ENCODE measurements around the gene TRABD.

The TRABD gene

GRCh38 chr22:50169774-50170341 is 15.9 kb upstream of the TRABD start:
- Histone ChIP-seq H4K8ac (ENCODE audit: low read depth, low read length) (peak overlapping the region; percentile 86), H3K9ac (ENCODE audit: low read length) (no peak overlapping the region), H4K12ac (ENCODE audit: low read depth, low read length) (peak overlapping the region; percentile 74), H3K4ac (ENCODE audit: low read depth, low read length) (no peak overlapping the region), H3K4me2 (ENCODE audit: low read length) (peak overlapping the region; percentile 94), H3K18ac (ENCODE audit: low read length) (peak overlapping the region; percentile 77), H3K36me3 (ENCODE audit: control insufficient read depth in 1 of 2, insufficient read depth in 2 of 2, low read length in 2 of 2) (no peaks in the 10 kb centered on the region), H3K27me3 (ENCODE audit: insufficient read depth, low read length) (peaks cover 17% of the 10 kb centered on the region), H2AFZ (ENCODE audit: insufficient read depth, low read length, poor library complexity) (peak overlapping the region; percentile 38), H3K4me1 (ENCODE audit: control insufficient read depth in 1 of 2, insufficient read depth in 2 of 2, low read length in 2 of 2) (no peaks in the 10 kb centered on the region), H3K27ac (ENCODE audit: low read depth, low read length) (no peak overlapping the region), H4K91ac (ENCODE audit: low read depth, low read length) (peak overlapping the region; percentile 86), H3K9me3 (ENCODE audit: insufficient read depth, low read depth, low read length) (peaks cover 14% of the 10 kb centered on the region), H3K4me3 (ENCODE audit: low read depth, low read length) (peak overlapping the region; percentile 44), H2AK5ac (ENCODE audit: low read length) (no peak overlapping the region), H3K79me1 (ENCODE audit: low read length) (peaks cover 2% of the 10 kb centered on the region), H3K14ac (ENCODE audit: low read length) (peak overlapping the region; percentile 67), H2BK5ac (ENCODE audit: low read depth, low read length, poor library complexity) (peak overlapping the region; percentile 54), H3K79me2 (ENCODE audit: control insufficient read depth, insufficient read depth, low read length, poor library complexity) (no peaks in the 10 kb centered on the region), H2BK12ac (ENCODE audit: low read length) (no peak overlapping the region), H3K23ac (ENCODE audit: low read length) (no peak overlapping the region), H2BK120ac (ENCODE audit: insufficient read depth, low read length, poor library complexity) (peak overlapping the region; percentile 79)
- DNase-seq: peak in 1 of 2 donors; percentile 9
- no CpG with 5 or more reads among the region's 70 CpGs for WGBS (ENCODE audit: extremely low coverage, insufficient coverage, insufficient read length)

DNA sequence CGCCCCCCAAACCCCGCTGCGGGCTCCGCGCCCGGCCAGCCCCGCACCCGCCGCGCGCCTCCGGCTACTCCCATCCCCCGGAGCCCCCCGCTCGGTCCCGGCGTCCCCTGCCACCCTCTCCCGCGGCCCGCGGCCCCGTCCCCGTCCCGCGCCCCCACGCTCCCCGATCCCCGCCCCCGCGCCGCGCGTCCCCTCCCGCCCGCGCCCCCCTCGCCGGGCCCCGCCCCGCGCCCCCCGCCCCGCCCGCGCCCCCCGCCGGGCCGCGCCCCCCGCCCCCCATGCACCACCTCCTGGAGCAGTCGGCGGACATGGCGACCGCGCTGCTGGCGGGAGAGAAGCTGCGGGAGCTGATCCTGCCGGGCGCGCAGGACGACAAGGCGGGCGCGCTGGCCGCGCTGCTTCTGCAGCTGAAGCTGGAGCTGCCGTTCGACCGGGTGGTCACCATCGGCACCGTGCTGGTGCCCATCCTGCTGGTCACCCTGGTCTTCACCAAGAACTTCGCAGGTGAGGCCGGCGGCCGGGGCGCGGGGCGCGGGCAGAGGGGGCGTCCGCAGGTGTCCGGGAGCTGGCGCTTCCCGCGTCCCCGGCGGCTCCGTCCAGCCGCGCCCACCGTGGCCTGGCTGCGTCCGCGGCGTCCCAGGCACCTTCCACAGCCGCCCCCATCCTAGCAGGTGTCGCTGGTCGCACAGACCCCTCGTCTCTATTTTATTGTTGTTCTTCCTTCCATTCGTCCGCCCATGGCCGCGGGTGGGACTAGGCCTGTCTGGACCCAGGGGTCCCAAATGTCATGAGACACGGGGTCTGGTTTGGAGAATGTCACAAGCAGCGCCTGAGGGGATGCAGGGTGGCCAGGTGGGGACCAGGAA is 15.0 kb upstream of the TRABD start, which contains the start of gene PANX2:
Gene PANX2, plus strand, starts transcription at position 279 of the 866 bp plus-strand sequence. Its CDS starts 0 bp downstream, at position 279.
- WGBS (ENCODE audit: extremely low coverage, insufficient coverage, insufficient read length): no CpG with 5 or more reads among the region's 105 CpGs
- peaks cover 12% of the 10 kb centered on the region for H3K9me3 ChIP-seq (ENCODE audit: insufficient read depth, low read depth, low read length)
- no peaks in the 10 kb centered on the region for H3K36me3 ChIP-seq (ENCODE audit: control insufficient read depth in 1 of 2, insufficient read depth in 2 of 2, low read length in 2 of 2)
- no peak within 1 kb of the TSS for H3K23ac ChIP-seq (ENCODE audit: low read length)
- H3K4me3 ChIP-seq (ENCODE audit: low read depth, low read length): peak within 1 kb of the TSS; percentile 65
- H4K8ac ChIP-seq (ENCODE audit: low read depth, low read length): peak within 1 kb of the TSS; percentile 86
- H3K18ac ChIP-seq (ENCODE audit: low read length): peak within 1 kb of the TSS; percentile 77
- peak within 1 kb of the TSS; percentile 71 for H2AFZ ChIP-seq (ENCODE audit: insufficient read depth, low read length, poor library complexity)
- H3K79me1 ChIP-seq (ENCODE audit: low read length): peaks cover 2% of the 10 kb centered on the region
- H4K12ac ChIP-seq (ENCODE audit: low read depth, low read length): peak within 1 kb of the TSS; percentile 74
- no peaks in the 10 kb centered on the region for H3K79me2 ChIP-seq (ENCODE audit: control insufficient read depth, insufficient read depth, low read length, poor library complexity)
- peak within 1 kb of the TSS; percentile 86 for H4K91ac ChIP-seq (ENCODE audit: low read depth, low read length)
- H2BK12ac ChIP-seq (ENCODE audit: low read length): no peak within 1 kb of the TSS
- peak within 1 kb of the TSS; percentile 73 for H3K14ac ChIP-seq (ENCODE audit: low read length)
- H2AK5ac ChIP-seq (ENCODE audit: low read length): peak within 1 kb of the TSS; percentile 13
- H3K27me3 ChIP-seq (ENCODE audit: insufficient read depth, low read length): peaks cover 17% of the 10 kb centered on the region
- peak within 1 kb of the TSS; percentile 54 for H2BK5ac ChIP-seq (ENCODE audit: low read depth, low read length, poor library complexity)
- H3K4me2 ChIP-seq (ENCODE audit: low read length): peak within 1 kb of the TSS; percentile 94
- no peak within 1 kb of the TSS for H3K27ac ChIP-seq (ENCODE audit: low read depth, low read length)
- peaks cover 0 to under 1% of the 10 kb centered on the region in 2 experiments for H3K4me1 ChIP-seq (ENCODE audit: control insufficient read depth in 1 of 2, insufficient read depth in 2 of 2, low read length in 2 of 2)
- H2BK120ac ChIP-seq (ENCODE audit: insufficient read depth, low read length, poor library complexity): peak within 1 kb of the TSS; percentile 79
- no peak within 1 kb of the TSS for H3K4ac ChIP-seq (ENCODE audit: low read depth, low read length)
- no peak within 1 kb of the TSS for H3K9ac ChIP-seq (ENCODE audit: low read length)
- peak in 1 of 2 donors; percentile 20 for DNase-seq

GRCh38 chr22:50171319-50171964 is 14.3 kb upstream of the TRABD start:
- Histone ChIP-seq H3K9ac (ENCODE audit: low read length) (no peak overlapping the region), H4K8ac (ENCODE audit: low read depth, low read length) (no peak overlapping the region), H2BK120ac (ENCODE audit: insufficient read depth, low read length, poor library complexity) (no peak overlapping the region), H3K4me1 (ENCODE audit: control insufficient read depth in 1 of 2, insufficient read depth in 2 of 2, low read length in 2 of 2) (peaks cover 0 to 2% of the 10 kb centered on the region in 2 experiments), H2BK5ac (ENCODE audit: low read depth, low read length, poor library complexity) (no peak overlapping the region), H3K79me1 (ENCODE audit: low read length) (peaks cover 2% of the 10 kb centered on the region), H3K4ac (ENCODE audit: low read depth, low read length) (no peak overlapping the region), H3K79me2 (ENCODE audit: control insufficient read depth, insufficient read depth, low read length, poor library complexity) (no peaks in the 10 kb centered on the region), H2AFZ (ENCODE audit: insufficient read depth, low read length, poor library complexity) (no peak overlapping the region), H3K27me3 (ENCODE audit: insufficient read depth, low read length) (peaks cover 17% of the 10 kb centered on the region), H3K14ac (ENCODE audit: low read length) (no peak overlapping the region), H4K12ac (ENCODE audit: low read depth, low read length) (no peak overlapping the region), H3K23ac (ENCODE audit: low read length) (no peak overlapping the region), H3K27ac (ENCODE audit: low read depth, low read length) (no peak overlapping the region), H3K36me3 (ENCODE audit: control insufficient read depth in 1 of 2, insufficient read depth in 2 of 2, low read length in 2 of 2) (no peaks in the 10 kb centered on the region), H3K9me3 (ENCODE audit: insufficient read depth, low read depth, low read length) (peaks cover 8% of the 10 kb centered on the region), H2BK12ac (ENCODE audit: low read length) (no peak overlapping the region), H4K91ac (ENCODE audit: low read depth, low read length) (no peak overlapping the region), H3K18ac (ENCODE audit: low read length) (no peak overlapping the region), H3K4me2 (ENCODE audit: low read length) (no peak overlapping the region), H3K4me3 (ENCODE audit: low read depth, low read length) (no peak overlapping the region), H2AK5ac (ENCODE audit: low read length) (peak overlapping the region; percentile 13)
- no CpG with 5 or more reads among the region's 15 CpGs for WGBS (ENCODE audit: extremely low coverage, insufficient coverage, insufficient read length)
- no peak for DNase-seq

DNA sequence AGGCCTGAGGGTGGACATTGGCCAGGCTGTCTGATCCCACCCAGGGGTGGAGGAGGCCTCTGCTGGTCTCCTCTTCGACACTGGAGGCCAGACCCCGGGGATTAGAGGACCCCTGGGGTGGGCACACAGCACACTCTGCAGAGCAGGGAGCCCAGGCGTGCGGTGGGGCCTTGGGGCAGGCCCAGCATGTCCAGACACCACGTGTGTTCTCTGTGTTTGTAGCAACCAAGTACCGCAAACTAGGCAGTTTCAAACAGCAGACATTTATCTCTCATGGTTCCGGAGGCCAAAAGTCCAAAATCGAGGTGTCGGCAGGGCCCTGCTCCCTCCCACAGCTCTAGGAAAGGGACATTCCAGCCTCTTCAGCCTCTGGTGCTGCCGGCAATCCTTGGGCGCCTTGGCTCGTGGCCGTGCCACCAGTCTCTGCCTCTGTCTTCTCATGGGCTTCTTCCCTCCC is 13.7 kb upstream of the TRABD start:
- H2AK5ac ChIP-seq (ENCODE audit: low read length): no peak overlapping the region
- no peak overlapping the region for H2BK120ac ChIP-seq (ENCODE audit: insufficient read depth, low read length, poor library complexity)
- H3K79me1 ChIP-seq (ENCODE audit: low read length): peaks cover 2% of the 10 kb centered on the region
- H3K4me3 ChIP-seq (ENCODE audit: low read depth, low read length): no peak overlapping the region
- DNase-seq: no peak
- no peak overlapping the region for H3K14ac ChIP-seq (ENCODE audit: low read length)
- H2BK12ac ChIP-seq (ENCODE audit: low read length): no peak overlapping the region
- H3K9me3 ChIP-seq (ENCODE audit: insufficient read depth, low read depth, low read length): peaks cover 6% of the 10 kb centered on the region
- H3K18ac ChIP-seq (ENCODE audit: low read length): no peak overlapping the region
- no peaks in the 10 kb centered on the region for H3K36me3 ChIP-seq (ENCODE audit: control insufficient read depth in 1 of 2, insufficient read depth in 2 of 2, low read length in 2 of 2)
- no peak overlapping the region for H3K4ac ChIP-seq (ENCODE audit: low read depth, low read length)
- H3K23ac ChIP-seq (ENCODE audit: low read length): no peak overlapping the region
- no peak overlapping the region for H4K8ac ChIP-seq (ENCODE audit: low read depth, low read length)
- no peak overlapping the region for H3K27ac ChIP-seq (ENCODE audit: low read depth, low read length)
- no peak overlapping the region for H2AFZ ChIP-seq (ENCODE audit: insufficient read depth, low read length, poor library complexity)
- WGBS (ENCODE audit: extremely low coverage, insufficient coverage, insufficient read length): no CpG with 5 or more reads among the region's 13 CpGs
- H2BK5ac ChIP-seq (ENCODE audit: low read depth, low read length, poor library complexity): no peak overlapping the region
- no peak overlapping the region for H3K4me2 ChIP-seq (ENCODE audit: low read length)
- H3K4me1 ChIP-seq (ENCODE audit: control insufficient read depth in 1 of 2, insufficient read depth in 2 of 2, low read length in 2 of 2): peaks cover 0 to 2% of the 10 kb centered on the region in 2 experiments
- no peak overlapping the region for H4K12ac ChIP-seq (ENCODE audit: low read depth, low read length)
- H3K79me2 ChIP-seq (ENCODE audit: control insufficient read depth, insufficient read depth, low read length, poor library complexity): no peaks in the 10 kb centered on the region
- H3K27me3 ChIP-seq (ENCODE audit: insufficient read depth, low read length): peaks cover 17% of the 10 kb centered on the region
- no peak overlapping the region for H4K91ac ChIP-seq (ENCODE audit: low read depth, low read length)
- H3K9ac ChIP-seq (ENCODE audit: low read length): no peak overlapping the region

Measured in trophoblast cell (in vitro differentiated cells and primary cell).